ENCODE measurements around the gene CALU.

DNA sequence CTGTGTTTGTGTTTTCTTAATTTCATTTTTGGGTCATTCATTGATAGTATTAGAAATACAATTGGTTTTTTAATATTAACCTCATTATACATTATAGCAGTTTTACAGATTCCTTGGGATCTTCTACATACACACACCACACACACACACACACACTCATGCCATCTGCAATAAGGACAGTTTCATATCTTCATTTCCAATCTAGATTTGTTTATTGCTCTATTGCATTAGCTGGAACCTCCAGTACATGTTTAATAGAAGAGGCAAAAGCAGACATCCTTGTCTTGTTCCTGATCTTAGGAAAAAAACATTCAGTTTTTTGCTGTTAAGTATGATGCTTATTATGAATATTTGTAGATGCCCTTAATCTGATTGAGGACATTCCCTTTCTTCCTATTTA lies 17.8 kb upstream of the CALU start:
- TF ChIP-seq, protein P1, sequence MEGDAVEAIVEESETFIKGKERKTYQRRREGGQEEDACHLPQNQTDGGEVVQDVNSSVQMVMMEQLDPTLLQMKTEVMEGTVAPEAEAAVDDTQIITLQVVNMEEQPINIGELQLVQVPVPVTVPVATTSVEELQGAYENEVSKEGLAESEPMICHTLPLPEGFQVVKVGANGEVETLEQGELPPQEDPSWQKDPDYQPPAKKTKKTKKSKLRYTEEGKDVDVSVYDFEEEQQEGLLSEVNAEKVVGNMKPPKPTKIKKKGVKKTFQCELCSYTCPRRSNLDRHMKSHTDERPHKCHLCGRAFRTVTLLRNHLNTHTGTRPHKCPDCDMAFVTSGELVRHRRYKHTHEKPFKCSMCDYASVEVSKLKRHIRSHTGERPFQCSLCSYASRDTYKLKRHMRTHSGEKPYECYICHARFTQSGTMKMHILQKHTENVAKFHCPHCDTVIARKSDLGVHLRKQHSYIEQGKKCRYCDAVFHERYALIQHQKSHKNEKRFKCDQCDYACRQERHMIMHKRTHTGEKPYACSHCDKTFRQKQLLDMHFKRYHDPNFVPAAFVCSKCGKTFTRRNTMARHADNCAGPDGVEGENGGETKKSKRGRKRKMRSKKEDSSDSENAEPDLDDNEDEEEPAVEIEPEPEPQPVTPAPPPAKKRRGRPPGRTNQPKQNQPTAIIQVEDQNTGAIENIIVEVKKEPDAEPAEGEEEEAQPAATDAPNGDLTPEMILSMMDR (optimal IDR thresholded peaks at IDR 0.05 in 1 of 3, IDR thresholded peaks at IDR 0.05 in 1 of 3, conservative IDR thresholded peaks at IDR 0.05 in 1 of 3; ENCODE audit: extremely low read depth in 1 of 3, insufficient read depth in 2 of 3, low read length in 3 of 3) = no peak
- TF ChIP-seq EZH2 (IDR thresholded peaks at IDR 0.05; ENCODE audit: low read length) = no peak

Data from keratinocyte (primary cell).